T1000 (cell line): ENCODE data around the gene OMA1.
"Not testable (repeated sequence)": the region's sequence is repeated elsewhere in the genome, so short reads cannot be mapped to it uniquely, and the experiment has no call there.

Experiments
- DNase-seq: peaks from one replicate; lab custom pipeline; 2025; ENCODE audit warnings: mixed read lengths; lab: John Stamatoyannopoulos, UW

OMA1 gene

DNA sequence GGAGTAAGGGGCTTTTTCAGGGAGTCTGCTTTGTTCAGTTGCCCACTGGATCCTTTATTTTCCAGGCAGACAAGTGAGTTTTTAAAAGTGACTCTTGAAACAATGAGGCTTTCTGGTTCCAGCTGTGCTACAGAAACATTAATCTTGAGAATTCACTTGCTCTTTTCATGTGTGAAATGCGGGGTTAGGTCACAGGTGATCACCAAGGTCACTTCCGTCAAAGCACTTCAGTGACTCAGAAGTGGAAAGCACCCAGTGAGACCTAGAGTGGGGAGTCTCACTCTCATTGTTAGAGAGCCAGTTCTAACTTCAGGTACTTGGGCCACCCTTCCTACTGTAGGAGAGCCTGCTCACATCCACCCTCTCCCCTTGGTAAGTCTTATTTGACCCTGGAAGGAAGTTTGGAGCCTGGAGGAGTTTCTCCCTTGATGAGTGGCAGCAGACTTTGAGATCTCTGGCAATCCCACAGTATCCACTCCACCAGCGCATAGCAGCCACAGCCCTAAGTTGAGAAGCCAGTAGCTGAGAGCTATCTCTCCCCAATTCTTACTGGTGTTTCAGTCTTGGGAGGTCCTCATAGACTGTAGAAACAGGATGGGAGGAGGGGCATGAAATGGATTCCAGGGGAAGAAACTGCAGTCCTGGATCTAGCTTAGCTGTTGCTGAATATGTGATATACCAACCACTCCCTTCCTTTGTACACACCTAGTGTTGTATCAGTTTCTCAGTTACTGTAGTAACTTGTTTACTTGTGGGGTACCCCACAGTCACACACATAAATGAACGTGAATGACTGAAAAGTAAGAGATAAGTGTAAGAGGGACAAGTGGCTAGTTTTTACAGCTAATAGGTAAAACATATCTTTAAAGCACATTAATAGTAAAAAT, 27.4 kb upstream of the OMA1 start:
- no peak for DNase-seq

DNA sequence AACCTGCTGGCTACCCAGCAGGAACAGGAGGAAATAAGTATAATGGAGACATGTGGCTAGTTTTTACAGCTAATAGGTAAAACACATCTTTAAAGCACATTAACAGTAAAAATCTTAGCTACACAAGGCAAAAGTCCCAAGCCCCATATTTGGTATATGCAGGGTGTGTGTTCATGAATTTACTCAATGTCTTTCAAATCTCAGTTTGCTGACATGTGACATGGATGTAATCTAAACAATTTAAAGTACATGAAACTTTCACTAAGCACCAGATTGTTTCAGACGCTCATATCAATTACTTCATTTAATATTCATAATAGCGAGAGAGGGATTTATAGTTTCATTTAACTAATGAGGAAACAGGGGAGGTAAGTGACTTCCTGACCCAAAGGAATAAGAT, 26.6 kb upstream of the OMA1 start:
- DNase-seq = no peak

DNA sequence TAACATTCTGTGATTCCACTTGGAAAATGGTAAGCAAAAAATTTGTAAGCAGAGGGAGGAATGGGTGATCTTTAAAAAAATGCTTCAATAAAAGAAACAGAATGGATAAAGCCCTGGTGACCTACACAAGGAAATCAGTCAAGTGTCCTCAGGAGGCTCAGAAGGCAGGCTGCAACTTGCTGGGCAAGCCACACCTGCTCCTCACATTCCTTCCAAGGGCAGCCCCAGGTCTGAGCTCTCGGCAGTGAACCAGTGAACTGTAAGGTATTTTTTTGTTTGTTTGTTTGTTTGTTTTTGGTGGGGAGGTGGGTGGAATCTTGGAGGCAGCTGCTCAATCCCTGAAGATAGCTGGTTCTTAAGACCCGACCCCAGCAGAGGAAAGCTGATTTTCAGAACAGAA, 26.2 kb upstream of the OMA1 start:
- DNase-seq = no peak

DNA sequence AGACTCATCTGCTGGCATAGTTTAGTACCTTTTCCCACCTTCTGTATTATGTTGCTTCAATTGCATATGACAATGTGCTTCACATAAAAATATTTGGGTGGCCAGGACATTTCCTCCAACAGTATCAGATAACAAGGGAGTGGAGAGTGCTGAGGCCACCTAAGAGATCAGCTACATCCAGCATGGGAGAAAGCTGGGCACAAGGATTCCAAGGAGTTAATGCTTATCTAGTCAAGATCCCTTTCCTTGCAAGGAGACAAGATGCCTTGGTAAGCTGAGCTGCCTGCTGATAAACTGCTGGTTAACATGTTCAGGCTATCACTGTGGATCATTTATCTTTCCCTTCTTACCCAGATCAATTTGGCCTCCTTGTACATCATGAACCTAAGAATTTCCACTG, 25.1 kb upstream of the OMA1 start:
- DNase-seq = no peak

DNA sequence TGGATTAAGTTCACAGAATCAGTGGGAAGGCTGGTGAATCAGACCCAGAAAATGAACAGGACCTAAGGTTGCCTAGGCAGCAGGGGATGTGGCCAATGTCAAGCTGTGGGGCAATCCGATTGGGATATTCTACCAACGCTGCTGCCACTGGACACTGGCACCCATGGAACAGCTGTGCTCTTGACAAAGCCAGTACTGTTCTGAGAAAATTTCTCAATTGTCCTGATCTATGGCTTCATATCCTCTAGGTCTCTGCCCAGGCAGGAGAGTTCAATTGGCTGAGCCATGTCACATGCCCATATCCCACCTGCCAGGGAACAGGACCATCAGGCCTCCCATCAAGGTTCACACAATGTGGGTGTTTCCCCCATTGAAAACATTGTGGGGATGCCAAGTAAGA, 24.3 kb upstream of the OMA1 start:
- DNase-seq = no peak

DNA sequence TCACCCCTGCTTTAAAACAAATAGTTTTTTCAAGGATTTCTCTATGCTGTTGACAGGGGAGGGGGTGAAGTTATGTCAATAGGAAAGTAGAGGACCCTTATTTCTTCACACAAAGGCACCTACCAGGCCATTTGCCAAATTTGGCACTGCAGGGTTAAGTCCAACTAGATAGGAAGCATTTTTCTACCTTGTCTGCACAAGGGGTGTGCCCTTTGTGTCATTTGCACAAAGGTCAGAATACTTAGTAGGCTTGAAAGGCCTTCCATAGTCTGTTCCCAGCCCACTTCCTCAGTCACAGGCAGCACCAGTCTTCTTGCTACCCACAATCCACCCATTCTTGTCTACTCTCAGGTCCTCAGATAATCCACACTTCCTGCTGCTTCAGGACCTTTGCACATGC, 23.6 kb upstream of the OMA1 start:
- DNase-seq = no peak

DNA sequence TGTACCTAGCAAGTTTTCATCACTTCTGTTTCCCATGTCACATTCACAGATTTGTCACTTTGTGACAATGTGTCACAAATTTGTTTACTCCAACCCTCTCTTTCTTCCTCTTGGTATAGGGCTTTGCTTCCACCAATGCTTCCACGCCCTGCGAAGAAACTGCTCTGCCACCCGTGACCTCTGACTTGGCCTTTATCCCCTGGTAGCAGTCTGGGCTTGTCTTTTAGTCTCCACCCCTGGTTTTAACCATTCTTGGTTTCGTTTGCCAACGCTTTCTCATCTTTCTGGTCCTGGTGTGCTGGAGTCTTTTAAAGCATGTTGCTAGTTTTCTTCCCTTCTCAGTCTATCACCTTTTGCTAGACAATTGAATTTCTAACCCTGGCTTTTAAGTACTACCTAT, 22.4 kb upstream of the OMA1 start:
- DNase-seq = no peak

DNA sequence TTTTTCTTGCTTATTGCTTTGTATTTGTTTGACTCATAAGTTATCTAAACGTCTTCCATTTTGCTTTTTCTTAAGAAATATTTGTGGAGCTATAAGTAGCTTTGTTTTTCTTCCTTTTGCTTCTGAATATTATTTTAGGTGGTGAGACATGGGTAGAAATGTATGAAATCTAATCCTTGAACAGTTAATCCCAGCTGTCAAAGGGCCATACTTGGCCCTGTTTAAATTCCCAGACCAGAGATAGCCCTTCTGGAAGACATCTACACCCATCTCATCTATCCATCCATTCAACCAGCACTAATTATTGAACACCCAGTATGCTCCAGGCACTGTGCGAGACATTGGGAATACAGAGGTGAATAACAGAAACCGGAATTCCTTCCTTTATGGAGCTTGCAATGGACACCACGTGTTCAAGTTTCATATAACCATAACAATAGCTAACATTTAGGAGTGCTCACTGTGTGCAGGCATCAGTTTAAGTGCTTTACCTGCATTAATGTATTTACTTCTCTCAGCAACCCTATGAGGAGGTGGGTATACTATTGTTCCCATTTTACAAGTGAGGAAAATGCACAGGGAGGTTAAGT, 21.8 kb upstream of the OMA1 start:
- no peak for DNase-seq

DNA sequence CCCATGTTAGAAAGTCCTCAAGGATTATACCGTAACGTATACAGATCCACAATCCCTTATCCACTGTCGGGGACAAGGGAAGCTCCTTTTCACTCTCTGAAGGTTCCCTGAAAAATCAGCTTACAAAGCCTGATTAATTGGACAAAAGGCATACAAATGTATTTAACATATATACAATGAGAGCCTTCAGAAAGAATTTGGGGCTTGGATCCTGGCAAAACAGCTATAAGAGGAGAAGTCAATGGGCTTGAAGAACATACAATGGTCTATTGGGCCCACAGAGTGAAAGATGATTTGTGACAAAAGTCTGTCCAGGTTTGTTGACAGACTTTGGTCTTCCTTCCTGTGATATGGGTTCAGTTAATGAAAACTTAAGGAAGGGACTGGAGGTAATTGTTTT, 19.8 kb upstream of the OMA1 start:
- DNase-seq = no peak

DNA sequence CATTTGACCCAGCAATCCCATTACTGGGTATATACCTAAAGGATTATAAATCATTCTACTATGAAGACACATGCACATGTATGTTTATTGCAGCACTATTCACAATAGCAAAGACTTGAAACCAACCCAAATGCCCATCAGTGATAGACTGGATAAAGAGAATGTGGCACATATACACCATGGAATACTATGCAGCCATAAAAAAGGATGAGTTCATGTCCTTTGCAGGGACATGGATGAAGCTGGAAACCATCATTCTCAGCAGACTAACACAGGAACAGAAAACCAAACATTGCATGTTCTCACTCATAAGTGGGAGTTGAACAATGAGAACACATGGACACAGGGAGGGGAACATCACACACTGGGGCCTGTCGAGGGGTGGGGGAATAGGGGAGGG, 17.2 kb upstream of the OMA1 start:
- not testable (repeated sequence) for DNase-seq

DNA sequence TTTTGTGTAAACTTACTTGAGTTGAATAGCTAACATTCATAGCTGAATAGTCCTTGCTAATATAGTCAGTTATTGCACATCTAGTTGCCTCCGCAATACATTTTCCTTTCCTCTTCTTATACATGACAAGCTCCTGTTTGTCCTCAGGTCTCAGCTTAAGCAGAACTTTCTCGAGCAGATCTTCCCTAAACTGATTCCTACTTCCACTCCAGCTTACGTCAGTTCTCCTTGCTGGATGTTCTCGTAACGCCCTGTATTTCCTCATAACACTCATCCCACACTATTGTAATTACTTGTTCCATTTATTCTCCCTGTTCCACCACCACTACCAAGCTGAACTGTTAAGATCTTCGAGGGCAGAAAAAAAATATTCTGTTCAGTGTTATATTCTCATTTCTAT, 15.1 kb upstream of the OMA1 start:
- no peak for DNase-seq

DNA sequence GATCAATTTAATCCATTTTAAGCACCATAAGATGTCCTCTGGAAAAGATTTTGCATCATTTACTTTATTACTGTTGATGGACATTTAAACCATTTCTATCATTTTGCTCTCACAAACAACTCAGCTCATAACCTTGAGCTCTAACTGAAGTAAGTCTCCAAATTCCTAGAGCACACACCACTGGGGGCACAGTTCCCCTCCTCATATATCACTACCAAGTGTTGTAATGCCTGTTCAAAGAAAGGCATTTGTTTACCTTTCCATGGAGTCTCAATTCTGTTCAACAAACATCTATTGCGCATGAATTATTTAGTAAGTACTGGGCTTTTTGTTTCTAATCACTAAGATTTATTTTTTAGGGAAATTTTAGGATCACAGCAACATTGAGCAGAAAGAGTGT, 8.9 kb upstream of the OMA1 start:
- DNase-seq = no peak

DNA sequence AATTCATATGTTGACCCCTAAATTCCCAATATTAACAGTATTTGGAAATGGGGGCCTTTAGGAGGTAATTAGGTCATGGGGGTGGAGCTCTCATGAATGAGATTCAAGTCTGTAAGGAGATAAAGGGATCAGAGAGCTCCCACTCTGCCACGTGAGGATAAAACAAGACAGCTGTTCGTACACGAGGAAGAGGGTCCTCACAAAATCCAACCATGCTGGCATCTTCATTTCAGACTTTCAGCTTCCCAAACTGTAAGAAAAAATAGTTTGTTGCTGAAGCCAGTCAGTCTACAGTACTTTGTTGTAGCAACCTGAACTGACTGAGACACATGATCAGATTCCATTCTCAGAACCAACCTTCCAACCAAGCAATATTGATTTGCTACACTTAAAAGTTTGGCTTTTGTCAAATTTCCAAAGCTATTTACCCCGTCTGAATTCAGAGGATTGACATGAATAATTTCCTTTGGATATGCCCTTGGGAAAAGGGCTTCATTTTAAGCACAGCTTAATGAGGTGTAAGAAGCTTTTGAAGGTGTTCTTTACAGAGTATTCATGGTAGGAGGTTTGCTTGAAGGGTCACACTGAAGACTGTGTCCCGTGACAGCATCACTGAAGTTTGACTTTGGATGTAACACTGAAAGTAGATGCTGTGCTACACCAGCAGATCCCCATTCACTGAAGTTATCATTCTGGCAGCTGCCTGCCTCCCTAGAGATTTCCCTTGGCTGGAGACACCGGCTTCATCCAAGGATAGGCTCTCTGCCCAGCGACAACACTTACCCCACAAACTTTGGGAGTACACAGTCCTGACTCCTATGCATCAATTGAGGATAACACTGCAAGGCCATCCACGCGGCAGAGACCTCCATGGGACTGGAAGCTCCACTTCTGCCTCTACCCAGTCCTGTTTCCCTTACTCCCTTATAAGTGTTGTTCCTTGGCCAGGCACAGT, 4.9 kb upstream of the OMA1 start:
- DNase-seq = no peak

DNA sequence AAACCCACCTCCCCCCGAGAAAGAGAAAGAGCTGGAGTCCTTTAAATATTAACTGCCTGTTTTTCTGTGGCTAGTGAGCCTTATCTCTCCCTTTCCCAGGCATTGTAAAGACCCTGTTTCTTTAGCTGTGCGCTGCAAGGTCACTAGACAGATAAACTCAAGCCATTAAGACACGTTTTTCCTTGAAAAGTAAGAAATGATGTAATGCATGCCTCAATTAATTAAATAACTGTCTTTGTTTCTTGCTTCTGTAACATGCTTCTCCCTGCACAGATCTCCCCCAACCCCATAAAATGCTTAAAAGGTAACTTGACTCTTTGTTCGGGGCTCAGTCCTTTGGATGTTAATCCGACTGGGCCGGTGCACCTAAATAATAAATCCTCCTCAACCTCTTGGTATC, 2.8 kb upstream of the OMA1 start:
- DNase-seq = not testable (repeated sequence)

DNA sequence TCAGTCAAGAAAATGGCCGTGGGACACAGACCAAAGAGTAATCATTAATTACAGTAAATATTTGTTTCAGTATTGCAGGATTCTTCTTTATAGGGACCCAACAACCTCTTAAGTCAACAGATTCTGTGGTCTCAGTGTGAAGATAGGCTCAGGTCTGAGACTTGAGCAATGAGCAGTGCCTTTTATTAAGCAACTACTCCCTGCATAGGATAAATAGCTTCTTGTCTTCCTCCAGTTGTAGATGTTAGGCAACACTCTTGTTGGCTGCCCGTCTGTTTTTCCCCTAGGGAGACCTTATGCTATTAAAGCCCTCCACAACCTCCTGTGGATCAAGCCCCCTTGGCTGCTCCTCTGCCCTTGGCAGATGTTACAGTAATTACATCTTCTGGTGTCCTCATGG, 1.8 kb upstream of the OMA1 start:
- DNase-seq = no peak

DNA sequence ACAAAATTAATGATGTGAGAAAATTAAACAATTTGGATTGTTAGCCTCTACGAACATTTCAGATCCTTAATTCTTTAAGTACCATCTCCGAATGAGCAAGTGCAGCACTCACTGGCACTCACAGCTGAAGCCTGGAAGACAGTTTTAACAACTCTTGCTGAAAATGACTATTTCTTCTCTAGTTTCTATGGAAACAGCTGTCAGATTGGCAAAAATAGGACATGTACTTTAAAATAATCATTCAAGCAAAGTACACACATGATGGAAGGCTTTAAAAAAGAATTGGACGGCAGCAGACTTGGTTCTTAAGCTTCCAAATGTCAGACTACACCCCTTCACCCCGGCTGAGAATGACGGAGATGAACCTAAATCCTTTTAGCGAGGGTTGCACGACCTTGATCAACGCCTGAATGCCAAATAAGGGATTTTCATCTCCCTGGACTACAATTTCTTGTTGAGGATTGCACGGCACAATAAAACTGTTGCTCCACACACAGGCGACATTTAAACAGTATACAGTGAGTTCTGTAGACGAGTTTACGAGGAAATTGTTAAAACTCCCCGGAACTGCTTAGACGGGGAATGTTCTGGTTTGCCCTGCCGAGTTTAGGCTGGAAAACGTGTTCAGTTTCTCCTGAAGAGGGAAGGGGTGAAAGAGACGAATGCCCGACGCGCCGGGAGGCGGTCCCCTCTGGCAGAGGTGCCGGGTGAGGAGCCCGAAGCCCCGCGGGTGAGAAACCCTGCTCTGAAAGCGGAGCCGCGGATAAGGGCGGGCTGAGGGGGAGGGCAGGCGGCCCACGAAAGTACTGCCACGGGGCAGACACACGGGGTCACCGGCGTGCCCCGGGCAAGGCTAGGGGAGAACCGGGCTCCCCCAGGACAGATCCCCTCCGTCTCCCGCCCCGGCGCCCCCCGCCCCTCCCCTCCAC, 671 bp downstream of the OMA1 start:
- peak; percentile 57 for DNase-seq

DNA sequence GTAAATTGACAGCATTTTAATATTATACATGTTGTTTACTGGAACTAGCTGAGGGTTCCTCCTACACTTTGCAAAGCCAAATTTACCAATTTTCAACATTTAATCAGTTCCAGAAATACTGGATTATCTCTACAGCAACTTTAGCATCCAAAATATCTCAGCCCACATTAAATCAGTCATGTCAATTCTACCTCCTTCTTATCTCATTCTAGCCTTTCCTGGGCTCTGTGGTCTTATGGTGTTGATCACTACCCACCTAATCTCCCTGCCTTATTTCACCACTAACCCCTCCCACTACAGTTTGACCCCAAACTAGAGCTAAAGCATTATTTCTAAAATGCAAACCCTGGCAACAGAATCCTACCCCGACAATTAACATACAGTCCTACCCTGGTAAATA, 3.3 kb downstream of the OMA1 start:
- no peak for DNase-seq

DNA sequence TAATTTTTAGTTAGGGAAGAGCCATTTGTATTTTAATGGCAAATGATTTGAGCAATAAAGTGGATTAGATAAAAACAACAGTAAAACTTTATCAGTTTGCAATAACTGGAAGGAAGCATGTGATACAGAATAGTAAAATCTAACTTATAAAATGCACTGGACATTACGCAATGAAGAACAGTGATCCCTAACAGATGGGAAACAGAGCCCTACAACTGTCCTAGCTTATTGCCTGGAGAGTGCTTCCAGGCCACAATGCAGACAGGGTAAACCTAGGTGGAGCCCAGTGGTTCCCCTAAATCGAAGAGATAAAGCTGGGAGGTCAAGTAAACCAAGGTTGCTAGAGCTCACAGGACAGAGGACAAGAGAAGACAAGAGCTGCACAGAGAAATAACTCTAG, 7.0 kb downstream of the OMA1 start:
- no peak for DNase-seq

DNA sequence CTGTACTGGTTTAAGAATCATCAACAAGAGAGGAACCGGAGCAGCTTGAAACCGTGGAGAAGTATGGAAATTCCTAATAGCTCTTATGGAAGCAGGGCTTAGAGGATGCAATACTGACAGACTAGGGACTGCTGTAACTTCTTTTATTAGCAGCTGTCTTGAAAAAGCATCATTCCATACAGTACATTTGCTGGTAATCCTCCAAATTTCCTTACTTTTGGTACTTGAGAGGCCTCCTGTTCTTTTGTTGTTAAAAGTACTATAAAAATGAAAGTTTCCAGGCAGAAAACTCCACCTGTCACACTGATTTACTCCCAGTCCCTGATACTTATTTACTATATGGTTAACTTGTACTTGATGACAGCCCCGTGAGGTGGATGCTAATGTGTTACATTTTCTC, 7.7 kb downstream of the OMA1 start:
- no peak for DNase-seq

DNA sequence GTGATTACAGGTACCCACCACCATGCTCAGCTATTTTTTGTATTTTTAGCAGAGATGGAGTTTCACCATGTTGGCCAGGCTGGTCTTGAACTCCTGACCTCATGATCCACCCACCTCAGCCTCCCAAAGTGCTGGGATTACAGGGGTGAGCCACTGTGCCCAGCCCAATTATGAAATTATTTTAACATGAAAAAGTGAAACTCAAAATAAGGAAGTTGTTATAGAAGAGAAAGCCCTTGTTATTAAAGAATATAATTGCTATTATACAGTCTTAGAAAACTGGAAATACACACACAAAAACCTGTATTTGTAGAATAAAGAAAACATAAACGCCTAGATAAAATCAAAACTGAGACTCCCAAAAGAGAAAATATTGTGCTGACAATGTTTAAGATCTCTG, 14.7 kb downstream of the OMA1 start:
- not testable (repeated sequence) for DNase-seq

DNA sequence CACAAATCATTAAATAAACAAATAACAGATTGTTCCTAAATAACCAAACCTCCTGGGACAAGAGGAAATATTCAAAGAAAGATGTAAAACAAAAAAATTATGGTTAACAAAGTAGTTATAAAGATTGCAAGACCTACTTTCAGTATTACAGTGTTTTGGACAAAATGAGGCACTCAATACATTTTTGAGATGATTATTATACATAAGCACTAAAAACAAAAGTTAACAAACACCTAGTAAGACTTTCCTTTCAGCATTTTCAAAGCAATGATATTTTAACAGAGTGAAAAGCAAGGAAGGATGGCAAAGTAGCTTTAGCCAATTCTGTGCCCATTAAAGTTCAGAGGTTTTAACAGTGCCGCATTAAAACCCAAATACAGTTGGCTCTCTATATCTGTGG, 17.2 kb downstream of the OMA1 start:
- DNase-seq = no peak

DNA sequence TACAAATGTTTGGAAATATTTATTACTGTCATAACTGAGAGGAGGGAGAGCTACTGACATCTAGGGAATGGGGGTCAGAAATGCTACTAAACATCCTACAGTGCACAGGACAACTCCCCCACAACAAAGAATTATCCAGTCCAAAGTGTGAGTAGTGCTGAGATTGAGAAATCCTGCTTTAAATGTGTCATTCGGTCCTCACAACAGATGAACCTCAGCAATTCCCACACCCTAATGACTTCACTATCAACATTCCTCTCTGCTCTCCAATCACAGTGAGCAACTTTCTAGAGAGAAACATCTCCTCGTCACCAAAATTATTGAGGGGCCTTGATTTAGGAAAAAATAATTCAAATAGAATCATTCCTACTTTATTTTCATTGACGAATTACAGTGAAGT, 18.0 kb downstream of the OMA1 start:
- no peak for DNase-seq
